ENCODE data around the gene KIF13A.

The KIF13A gene

GRCh38 chr6:17709476-17709875 lies 278.0 kb downstream of the KIF13A start:
- DNase-seq: no peak

Measured in activated effector memory CD4-positive, alpha-beta T cell treated with Interleukin-2 at 50 U/mL for 16 hours (primary cell).